ENCODE results near the gene STAT6. TPM values are rescaled to one million over a fixed set of nuclear protein-coding genes. Genes with fewer than 3 reads are reported as not detected.
A peak's percentile ranks its signal among the peaks of the same experiment; 100 is the strongest.

STAT6 gene
- total RNA-seq, 1 donor from 2014 or later: 269 TPM

DNA sequence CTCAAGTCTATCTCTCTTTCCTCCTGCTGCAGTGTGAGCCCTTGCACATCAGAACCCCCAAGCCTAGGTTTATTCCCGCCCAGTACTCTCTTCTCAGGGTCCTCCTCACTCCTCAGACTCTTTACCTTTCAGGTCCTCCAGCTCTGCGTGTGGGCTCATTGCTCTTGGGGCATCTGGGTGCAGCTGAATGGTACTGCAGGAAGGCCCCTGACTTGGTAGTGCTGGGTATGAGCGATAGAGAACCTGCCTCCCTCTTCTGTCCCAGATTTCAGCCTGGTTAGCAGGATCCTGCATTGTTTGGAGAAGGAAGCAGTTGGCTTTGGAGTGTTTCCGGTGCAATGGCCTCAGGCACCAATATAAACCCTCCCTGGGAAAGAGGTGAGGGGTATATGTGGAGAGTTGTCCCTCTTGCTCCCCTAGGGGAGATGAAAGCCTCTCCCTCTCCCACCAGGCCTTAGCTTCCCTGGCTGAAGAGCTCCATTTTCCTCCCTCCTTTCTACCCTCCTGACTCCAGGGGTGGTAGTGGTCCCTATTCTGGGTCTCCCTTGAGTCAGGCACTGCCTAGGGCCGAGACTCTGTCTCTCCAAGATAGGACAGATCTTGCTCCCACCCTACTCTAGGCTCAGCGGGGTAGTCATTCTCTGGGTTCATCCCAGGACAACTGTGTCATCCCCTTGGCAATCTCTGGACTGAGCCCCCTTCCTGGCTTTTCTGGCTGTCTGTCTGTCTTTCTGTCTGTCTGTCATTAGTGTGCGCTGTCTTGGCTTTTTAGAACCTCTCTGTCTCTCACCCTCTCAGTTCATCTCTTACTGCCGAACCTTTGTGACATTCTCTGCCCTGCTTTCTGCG lies 21.0 kb upstream of the STAT6 start:
- Histone ChIP-seq H3K9me3 (no peaks in the 10 kb centered on the region), H3K36me3 (no peaks in the 10 kb centered on the region), H3K4me1 (peaks cover 77% of the 10 kb centered on the region), H3K4me3 (peak overlapping the region; percentile 95), H3K27ac (peak overlapping the region; percentile 43), H3K27me3 (ENCODE audit: low read depth) (no peaks in the 10 kb centered on the region)
- ATAC-seq (no peak), DNase-seq (no peak)
- intact Hi-C loops (cut with DNase I): no loop called here
- TF ChIP-seq, protein P1, sequence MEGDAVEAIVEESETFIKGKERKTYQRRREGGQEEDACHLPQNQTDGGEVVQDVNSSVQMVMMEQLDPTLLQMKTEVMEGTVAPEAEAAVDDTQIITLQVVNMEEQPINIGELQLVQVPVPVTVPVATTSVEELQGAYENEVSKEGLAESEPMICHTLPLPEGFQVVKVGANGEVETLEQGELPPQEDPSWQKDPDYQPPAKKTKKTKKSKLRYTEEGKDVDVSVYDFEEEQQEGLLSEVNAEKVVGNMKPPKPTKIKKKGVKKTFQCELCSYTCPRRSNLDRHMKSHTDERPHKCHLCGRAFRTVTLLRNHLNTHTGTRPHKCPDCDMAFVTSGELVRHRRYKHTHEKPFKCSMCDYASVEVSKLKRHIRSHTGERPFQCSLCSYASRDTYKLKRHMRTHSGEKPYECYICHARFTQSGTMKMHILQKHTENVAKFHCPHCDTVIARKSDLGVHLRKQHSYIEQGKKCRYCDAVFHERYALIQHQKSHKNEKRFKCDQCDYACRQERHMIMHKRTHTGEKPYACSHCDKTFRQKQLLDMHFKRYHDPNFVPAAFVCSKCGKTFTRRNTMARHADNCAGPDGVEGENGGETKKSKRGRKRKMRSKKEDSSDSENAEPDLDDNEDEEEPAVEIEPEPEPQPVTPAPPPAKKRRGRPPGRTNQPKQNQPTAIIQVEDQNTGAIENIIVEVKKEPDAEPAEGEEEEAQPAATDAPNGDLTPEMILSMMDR (IDR thresholded peaks at IDR 0.05): no peak

DNA sequence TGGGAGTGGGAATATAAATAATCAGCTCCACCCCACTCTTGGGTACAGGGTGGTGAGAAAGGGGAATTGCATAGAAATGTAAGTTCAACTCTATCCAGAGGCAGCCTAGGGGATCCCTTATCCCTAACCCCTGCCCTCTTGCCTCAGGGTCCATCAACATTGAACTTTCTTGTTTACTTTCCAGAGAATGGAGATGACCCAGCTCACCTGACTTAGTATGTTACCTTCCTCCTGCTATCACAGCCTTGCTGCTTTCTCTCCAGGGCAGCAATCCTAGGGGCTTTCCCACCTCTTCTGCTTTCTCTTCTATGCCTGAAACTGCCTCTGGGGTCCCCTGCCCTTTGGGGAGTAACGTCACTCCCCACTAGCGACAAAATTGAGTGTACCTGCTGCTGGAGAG lies 19.8 kb upstream of the STAT6 start:
- Histone ChIP-seq H3K4me1 (peaks cover 73% of the 10 kb centered on the region), H3K4me3 (peak overlapping the region; percentile 95), H3K9me3 (no peaks in the 10 kb centered on the region), H3K36me3 (no peaks in the 10 kb centered on the region), H3K27ac (peak overlapping the region; percentile 8), H3K27me3 (ENCODE audit: low read depth) (no peaks in the 10 kb centered on the region)
- no peak for DNase-seq
- TF ChIP-seq, protein P1 (IDR thresholded peaks at IDR 0.05): no peak
- intact Hi-C loops (cut with DNase I): no loop called here
- no peak for ATAC-seq

DNA sequence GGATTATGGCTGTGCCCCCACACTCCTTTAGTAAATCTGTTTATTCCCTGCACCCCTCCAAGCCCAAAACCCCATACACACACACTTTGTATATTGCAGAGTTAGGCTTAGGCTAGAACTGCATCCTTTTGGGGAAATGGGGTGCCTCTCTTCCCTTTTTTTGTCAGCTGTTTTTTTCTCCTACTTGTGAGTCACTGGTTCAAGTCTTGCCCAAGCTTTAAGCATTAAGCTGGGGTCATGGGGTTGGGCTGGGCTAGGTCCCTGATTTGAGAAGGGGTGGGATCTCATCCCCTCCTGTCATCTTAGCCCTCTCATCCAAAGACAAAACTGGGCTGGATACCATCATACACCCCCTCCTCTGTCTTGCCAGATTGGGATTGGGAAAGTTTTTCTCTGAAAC lies 18.7 kb upstream of the STAT6 start:
- Histone ChIP-seq H3K27me3 (ENCODE audit: low read depth) (no peaks in the 10 kb centered on the region), H3K9me3 (no peaks in the 10 kb centered on the region), H3K27ac (peak overlapping the region; percentile 92), H3K4me1 (peaks cover 62% of the 10 kb centered on the region), H3K4me3 (peak overlapping the region; percentile 95), H3K36me3 (no peaks in the 10 kb centered on the region)
- TF ChIP-seq, protein P1 (IDR thresholded peaks at IDR 0.05): no peak
- intact Hi-C loops (cut with DNase I): loop anchor here (10.0 kb wide), 1 partner anchor 45 kb away; no protein-coding TSS in a partner anchor
- DNase-seq (no peak), ATAC-seq (no peak)

DNA sequence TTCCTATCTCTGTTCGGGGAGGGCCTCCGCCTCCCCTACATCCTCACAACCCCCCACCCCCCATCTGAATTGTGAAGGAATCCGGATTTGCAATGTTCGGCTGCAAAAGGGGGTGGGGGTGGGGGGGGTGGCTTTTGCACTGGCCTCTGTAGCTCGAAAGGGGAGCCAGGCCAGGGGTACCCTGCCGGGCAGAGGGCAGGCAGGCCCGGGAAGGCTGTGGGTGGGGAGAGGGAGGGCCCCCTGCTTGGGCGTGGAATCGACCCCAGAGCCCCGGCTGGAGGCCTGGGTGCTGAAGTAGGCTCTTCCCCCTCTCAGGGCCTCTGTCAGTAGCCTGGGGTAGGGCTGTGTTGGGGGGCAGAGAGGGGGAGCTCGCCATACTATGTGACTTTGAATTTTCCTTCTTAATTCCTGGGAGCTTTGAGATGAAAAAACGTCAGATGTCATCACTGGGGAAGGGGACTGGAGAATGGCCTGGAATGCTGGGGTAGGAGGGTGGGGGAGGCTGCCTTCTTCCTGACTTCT lies 18.2 kb upstream of the STAT6 start:
- DNase-seq (no peak), ATAC-seq (no peak)
- Histone ChIP-seq H3K9me3 (no peaks in the 10 kb centered on the region), H3K4me1 (peaks cover 57% of the 10 kb centered on the region), H3K36me3 (no peaks in the 10 kb centered on the region), H3K4me3 (peak overlapping the region; percentile 95), H3K27ac (peak overlapping the region; percentile 92), H3K27me3 (ENCODE audit: low read depth) (no peaks in the 10 kb centered on the region)
- intact Hi-C loops (cut with DNase I): loop anchor here (10.0 kb wide), 1 partner anchor 45 kb away; no protein-coding TSS in a partner anchor
- TF ChIP-seq, protein P1 (IDR thresholded peaks at IDR 0.05): no peak

DNA sequence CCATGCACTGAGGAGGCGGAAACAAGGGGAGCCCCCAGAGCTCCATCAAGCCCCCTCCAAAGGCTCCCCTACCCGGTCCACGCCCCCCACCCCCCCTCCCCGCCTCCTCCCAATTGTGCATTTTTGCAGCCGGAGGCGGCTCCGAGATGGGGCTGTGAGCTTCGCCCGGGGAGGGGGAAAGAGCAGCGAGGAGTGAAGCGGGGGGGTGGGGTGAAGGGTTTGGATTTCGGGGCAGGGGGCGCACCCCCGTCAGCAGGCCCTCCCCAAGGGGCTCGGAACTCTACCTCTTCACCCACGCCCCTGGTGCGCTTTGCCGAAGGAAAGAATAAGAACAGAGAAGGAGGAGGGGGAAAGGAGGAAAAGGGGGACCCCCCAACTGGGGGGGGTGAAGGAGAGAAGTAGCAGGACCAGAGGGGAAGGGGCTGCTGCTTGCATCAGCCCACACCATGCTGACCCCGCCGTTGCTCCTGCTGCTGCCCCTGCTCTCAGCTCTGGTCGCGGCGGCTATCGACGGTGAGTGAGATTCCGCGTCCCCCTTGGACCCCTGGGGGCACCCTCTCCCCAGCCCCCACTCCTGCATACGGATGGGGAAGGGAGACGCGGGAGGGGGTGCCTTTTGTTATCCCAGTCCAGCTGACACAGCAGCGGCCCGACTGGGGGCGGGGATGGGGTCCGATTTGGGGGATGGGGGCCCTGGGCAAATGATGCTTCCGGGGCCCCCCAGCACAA lies 17.5 kb upstream of the STAT6 start:
- no peaks in the 10 kb centered on the region for H3K36me3 ChIP-seq
- no peaks in the 10 kb centered on the region for H3K27me3 ChIP-seq (ENCODE audit: low read depth)
- TF ChIP-seq, protein P1 (IDR thresholded peaks at IDR 0.05): no peak
- ATAC-seq: no peak
- H3K4me3 ChIP-seq: peak overlapping the region; percentile 95
- DNase-seq: no peak
- H3K9me3 ChIP-seq: no peaks in the 10 kb centered on the region
- peaks cover 50% of the 10 kb centered on the region for H3K4me1 ChIP-seq
- peak overlapping the region; percentile 92 for H3K27ac ChIP-seq
- intact Hi-C loops (cut with DNase I): loop anchor here (10.0 kb wide), 1 partner anchor 46 kb away; no protein-coding TSS in a partner anchor
